Left hindlimb (tissue), 1 donor: Measurements from ENCODE around the gene PRDM7.
A peak's percentile ranks its signal among the peaks of the same experiment; 100 is the strongest.
"Not testable (repeated sequence)": the region's sequence is repeated elsewhere in the genome, so short reads cannot be mapped to it uniquely, and the experiment has no call there.

Source experiments
- DNase-seq: peaks from one replicate; pipeline ENCODE4 v3.0.0-alpha.2; 2018

The PRDM7 gene

DNA sequence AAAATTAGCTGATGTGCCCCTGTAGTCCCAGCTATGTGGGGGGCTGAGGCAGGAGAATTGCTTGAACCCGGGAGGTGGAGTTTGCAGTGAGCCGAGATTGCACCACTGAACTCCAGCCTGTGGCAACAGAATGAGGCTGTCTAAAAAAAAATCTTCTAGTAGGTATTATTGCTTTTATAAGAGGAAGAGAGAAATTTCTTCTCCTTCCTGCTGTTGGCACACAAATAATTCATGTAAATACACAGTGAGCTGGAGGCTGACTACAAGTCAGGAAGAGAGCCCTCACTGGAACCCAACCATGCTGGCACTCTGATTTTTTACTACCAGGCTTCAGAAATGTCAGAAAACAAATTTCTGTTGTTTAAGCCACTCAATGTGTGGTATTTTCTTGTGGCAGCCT is 6.7 kb downstream of the PRDM7 start:
- no peak for DNase-seq

DNA sequence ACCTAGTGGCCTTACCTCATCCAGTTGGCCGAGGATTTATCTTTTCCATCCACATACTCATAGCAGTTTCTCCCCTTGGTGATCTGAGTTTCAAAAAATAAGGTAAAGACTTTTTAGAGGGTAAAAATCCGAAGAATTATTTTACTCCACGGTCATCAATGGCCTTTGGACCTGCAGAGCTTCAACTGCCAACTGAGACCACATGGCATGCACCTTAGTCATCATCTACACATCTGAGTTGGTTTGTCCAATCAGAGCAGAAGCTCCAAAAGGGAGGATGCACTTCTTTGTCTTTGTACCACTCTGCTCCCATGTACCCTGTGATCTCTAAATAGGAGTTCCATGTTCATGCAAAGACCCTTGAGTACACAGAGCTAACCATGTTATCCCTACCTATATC is 15.7 kb downstream of the PRDM7 start:
- no peak for DNase-seq

DNA sequence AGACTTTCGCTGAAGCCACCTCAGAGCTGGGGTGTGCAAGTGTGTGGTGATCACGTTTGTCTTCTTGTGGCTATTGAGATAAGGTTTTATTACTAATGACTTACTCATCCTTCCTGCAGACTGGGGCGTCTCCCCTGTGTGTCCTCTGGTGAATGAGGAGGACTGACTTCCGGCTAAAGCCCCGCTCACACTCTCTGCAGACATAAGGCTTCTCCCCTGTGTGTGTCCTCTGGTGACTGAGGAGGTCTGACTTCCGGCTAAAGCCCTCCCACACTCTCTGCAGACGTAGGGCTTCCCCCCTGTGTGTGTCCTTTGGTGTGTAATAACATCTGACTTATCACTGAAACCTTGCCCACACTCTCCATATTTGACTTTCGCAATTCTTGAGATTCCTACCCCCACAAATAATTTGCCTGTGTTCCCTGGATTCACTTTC is 19.4 kb downstream of the PRDM7 start:
- DNase-seq, result no peak

DNA sequence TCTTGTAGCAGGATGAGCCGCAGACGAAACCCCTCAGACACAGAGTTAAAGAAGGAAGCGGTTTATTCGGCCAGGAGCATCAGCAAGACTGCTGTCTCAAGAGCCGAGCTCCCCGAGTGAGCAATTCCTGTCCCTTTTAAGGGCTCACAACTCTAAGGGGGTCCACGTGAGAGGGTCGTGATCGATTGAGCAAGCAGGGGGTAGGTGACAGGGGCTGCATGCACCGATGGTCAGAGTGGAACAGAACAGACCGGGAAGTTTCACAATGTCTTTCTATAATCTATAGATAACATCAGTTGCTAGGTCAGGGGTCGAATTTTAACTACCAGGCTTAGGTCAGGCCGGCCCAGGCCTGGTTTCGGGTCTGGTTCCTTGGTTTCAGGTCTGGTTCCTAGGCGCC is 20.6 kb downstream of the PRDM7 start:
- DNase-seq, result not testable (repeated sequence)

DNA sequence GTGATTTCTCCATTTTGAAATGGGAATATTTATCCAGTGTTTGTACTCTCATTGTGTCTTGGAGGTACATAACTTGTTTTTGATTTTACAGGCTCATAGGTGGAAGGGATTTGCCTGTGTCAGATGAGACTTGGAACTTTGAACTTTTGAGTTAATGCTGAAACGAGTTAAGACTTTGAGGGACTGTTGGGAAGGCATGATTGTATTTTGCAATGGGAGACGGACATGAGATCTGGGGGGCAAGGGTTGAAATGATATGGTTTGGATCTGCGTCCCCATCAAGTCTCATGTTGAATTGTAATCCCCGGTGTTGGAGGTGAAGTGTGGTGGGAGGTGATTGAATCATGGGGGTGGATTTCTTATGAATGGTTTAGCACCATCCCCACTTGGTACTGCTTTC is 21.8 kb downstream of the PRDM7 start:
- no peak for DNase-seq

DNA sequence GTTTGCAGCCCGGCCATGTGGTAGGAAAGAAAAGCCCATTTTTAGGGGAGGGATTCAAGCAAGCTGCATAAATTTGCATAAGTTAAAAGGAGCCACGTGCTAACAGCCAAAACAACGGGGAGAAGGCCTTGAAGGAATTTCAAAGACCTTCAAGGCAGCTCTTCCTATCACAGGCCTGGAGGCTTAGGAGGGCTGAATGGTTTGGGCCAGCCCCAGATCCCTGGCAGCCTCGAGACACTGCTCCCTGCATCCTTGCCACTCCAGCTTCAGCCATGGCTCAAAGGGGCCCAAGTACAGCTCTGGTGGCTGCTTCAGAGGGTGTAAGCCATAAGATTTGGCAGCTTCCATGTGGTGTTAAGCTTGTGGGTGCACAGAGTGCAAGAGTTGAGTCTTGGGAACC is 22.6 kb downstream of the PRDM7 start:
- DNase-seq, result no peak

DNA sequence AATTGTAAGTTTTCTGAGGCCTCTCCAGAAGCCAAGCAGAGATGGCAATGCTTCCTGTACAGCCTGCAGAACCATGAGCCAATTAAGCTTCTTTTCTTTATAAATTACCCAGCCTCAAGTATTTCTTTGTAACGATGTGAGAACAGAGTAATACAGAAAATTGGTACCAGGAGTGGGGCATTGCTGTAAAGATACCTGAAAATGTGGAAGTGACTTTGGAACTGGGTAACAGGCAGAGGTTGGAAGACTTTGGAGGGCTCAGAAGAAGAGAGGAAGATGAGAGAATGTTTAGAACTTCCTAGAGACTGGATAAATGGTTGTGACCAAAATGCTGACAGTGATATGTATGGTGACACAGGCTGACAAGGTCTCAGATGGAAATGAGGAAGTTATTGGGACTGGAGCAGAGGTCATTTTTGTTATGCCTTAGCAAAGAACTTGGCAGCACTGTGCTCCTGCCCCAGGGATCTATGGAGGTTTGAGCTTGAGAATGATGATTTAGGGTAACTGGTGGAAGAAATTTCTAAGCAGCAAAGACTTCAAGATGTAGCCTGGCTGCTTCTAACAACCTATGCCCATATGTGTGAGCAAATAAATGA is 23.1 kb downstream of the PRDM7 start:
- no peak for DNase-seq

DNA sequence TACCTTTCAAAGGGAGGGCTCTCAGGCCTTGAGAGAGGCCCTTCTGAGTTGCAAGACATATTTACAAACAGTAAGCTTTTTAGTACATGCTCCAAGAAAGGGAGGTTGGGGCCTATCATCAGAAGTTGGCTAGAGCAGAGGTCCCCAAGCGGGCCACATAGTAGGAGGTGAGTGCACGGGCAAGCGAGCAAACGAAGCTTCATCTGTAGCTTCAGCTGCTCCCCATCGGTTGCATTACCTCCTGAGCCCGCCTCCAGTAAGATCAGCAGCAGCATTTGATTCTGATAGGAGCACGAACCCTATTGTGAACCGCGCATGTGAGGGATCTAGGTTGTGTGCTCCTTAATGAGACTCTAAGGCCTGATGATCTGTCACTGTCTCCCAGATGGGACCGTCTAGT is 26.2 kb downstream of the PRDM7 start:
- DNase-seq, result no peak

DNA sequence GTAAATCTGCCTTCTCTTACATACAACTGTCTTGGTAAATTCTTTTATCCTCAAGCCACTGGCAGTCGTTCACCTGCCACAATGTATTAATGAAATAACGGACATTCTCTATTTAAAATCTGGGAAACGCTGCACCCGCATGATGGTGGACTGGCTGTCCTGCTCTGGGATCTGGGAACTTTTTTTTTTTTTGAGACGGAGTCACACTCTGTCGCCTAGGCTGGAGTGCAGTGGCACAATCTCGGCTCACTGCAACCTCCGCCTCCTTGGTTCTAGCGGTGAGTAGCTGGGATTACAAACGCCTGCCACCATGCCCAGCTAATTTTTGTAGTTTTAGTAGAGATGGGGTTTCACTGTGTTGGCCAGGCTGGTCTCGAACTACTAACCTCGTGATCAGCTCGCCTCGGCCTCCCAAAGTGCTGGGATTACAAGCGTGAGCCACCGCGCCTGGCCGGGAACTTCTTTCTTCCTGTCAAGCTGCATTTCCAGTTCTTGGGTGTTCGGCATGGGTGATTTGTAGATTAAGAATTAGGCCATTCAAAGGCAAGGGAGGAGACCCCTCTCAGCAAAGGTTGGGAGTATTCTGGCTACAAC is 28.3 kb downstream of the PRDM7 start:
- DNase-seq, result no peak

DNA sequence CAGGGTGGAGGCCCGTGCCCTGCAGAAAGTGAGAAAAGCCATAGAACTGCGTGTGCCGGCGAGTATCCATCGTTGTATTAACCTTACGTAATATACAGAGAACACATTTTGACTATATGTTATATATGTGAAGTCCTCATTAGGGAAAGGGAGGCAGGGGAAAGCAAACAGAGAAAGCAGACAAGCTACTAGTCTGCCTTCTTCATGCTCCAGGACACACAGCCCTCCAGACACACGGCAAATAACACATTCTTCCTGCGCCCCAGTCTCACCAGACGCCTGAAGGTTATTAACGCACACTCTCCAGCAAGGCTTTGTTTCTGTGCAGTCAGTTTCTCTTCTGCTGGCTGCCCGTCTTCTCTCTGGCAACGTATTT is 28.8 kb downstream of the PRDM7 start:
- no peak for DNase-seq

DNA sequence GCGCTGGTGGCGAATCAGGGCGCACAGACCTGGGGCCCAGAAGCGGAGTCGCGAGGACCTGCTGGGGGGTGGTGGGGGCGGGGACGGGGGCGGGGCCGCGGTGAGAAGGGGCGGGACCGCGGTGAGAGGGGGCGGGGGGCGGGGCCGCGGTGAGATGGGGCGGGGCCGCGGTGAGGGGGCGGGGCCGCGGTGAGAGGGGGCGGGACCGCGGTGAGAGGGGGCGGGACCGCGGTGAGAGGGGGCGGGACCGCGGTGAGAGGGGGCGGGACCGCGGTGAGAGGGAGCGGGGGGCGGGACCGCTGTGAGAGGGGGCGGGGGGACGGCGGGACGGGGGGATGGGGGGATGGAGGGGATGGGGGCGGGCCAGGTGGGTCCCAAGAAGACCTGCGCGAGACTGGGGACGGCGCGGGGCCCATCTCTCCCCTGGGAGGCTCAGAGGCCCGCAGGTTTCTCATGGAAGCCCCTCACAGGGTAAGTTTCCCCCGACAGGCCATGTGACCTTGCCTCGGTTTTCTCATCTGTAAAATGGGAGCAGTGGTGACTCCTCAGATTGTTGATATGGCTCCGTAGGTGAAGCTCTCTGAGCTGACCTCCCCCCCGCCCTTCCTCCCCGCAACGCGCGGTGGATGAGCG is 29.3 kb downstream of the PRDM7 start:
- DNase-seq, result no peak

DNA sequence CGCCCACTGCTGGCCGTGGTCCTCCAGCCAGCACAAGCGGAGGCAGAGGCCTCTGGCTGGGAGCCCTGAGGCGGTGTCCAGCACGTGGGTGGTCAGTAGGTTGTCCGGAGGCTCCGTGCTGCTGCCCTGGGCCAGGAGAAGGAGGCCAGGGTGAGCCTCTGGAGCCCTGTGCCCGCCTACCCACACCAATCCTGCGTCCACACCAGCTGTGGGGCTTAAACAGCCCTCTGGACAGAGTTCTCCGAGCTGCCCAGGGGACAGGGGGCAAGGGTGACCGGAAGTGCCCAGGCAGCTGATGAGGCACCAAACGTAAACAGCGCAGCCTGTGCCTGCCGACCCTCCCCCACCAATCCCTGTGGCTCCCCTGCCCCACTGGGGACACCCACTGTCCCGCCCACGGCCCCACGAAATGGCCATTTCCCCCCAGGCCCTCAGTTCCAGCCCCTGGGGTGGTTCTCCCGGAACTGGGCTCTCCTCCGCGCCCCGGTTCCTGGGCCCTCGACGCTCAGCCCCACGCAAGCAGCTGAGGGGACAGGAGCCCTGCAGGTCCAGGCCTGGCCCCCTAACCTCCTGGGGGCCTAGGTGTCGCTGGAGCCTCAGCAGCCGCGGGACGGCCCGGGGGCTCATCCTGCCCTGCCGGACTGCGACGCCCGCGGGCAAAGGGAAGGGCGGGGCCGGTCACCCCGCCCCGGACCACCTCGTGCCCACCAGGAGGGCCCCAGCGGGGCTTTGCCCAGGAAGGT is 30.0 kb downstream of the PRDM7 start:
- DNase-seq, result peak; percentile 80

DNA sequence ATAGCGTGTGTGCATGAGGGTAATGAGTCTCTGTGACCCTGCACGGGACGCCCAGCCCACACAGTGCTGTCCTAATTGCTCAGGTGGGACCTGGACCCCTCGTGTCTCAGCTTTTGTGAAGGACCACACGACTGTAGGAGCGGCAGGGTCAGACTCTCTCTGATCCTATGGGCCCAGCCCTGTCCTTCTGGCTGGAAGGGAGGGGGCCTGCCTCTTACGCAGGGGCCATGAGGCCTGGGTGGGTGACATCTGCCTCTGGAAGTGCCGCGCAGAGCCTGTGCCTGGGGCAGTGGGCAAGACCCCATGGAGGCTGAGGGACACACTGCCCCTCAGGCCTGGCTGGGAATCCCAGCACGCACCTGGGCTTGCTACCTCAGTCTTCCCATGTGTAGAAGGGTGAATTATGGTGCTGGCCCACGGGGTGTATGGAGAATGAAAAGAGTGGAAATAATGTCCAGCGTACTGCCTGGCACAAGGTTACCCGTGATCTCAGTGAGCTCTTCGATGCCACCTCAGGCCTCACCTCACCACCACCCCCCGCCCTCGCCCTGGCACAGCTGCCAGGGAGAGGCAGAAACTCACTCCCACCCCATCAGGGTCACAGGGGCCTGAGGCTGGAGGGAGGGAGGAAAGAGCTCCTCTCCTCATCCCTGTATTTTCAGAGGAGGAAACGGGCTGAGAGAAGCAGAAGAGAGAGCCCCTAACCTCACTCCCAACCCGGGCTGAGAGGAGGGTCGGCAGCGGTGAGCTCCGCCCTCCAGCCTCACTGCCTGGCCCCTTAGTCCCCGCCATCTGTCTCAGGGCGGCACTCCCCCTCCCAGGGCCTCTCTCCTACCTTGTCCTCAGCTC is 30.8 kb downstream of the PRDM7 start:
- no peak for DNase-seq

DNA sequence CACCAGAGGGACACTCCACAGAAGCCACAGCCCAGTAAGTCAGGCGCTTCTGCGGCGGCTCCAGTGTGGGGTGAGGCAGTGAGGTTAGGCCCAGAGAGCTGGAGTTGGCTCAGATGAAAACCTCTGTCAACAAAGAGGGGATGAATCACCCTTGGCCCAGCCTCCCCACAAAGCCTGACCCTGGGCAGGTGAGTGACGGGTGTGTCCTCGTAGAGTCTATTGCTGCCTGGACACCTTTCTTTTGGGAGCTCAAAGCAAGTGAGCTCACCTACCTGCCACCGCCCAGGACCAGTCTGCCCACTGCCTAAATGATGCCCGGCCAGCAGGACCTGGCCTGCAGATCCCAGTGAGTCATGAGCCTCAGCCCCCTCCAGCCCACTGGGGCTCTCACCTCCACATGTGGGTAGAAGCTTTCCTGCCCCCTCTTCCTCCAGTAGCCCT is 33.0 kb downstream of the PRDM7 start:
- DNase-seq, result no peak

DNA sequence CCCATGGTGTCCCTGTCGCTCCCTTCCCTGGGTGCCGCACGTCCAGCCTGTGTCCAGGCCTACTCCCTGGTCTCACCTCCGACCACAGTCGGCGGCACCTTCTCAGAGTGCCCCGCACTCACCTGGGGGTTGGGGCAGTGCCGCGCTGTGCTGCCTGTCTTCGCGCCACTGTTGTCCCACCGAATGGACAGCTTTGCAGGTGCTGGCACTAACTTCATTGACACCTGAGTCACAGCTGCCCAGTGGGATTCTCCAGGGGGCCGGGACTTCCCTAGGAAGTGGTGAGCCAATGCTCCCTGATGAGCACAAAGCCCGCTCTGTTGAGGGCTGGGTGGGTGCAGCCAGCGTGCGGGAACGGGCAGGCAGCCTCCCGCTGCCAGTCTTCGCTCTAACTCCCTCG is 33.6 kb downstream of the PRDM7 start:
- DNase-seq, result no peak

DNA sequence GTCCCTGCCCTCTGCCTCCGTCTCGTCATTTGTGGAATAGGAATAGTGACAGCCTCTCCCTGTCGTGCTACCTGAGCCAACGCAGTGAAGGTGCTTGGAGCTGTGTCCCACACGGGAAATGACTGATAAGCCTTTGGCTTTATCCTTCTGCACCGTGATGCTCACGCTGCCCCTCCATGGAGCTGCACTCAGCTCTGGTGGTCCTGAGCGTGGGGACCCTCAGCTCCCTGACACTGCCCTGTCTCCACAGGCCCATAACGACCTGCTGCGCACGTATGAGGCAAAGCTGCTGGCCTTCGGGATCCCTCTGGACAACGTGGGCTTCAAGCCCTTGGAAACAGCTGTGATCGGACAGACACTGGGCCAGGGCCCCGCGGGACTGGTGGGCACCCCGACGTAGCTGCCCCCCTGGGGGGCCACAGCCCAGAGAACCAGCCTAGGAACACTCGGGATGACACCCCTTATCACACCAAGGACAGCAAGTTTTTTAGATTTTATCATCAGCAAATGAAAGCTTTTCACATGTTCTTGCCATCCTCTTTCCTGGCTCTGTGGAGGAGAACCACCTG is 34.1 kb downstream of the PRDM7 start:
- no peak for DNase-seq

DNA sequence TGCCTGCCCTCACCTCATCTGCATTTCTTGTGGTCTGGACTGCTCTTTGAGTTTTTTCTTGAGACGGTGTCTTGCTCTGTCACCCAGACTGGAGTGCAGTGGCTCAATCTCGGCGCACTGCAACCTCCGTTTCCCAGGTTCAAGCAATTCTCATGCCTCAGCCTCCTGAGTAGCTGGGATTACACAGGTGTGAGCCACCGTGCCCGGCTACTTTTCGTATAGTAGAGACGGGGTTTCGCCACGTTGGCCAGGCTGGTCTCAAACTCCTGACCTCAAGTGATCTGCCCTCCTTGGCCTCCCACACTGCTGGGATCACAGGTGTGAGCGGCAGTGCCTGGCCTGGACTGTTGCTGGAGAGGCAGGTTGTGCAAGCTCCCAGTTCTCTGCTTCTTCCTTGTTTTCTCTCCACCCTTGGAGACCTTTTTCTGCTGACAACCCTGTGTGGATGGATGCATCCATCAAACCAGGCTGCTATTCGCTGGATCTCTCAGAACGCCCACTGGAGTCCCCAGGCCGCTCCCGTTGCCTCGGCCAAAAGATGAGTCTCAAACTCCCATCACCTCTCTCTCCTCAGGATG is 35.1 kb downstream of the PRDM7 start:
- no peak for DNase-seq

DNA sequence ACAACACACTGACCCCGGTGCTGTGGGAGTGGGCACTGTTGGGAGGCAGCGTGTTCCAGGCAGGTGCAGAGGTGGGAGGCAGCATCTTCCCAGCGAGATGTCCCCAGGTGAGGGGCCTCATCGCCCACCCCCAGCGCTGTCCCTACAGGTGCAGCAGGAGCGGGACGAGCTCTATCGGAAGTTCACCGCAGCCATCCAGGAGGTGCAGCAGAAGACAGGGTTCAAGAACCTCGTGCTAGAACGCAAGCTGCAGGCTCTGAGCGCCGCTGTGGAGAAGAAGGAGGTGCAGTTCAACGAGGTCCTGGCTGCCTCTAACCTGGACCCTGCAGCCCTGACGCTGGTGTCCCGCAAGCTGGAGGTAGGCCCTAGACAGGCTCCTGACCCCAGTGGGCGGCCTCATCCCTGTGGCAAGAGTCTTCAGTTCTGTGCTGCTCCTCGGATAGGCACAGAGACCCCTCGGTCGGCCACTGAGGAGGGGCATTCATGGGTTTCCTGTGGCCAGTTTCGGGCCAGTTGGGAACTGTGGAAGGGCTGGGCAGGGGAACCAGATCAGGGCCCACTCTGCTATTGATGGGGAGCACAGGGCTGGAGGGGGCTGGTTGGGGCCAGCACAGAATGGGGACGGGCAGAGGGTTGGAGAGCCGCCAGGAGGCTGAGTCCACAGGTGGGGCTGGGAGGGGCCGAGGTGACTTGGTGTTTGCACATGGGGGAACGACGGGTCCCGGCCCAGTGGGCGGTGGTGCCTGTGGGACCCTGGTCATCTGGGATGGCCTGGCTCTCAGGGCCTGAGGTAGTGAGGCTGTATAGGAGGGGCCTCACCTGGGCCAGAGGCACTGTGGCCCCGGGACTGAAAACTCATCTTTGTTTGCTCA is 36.7 kb downstream of the PRDM7 start:
- no peak for DNase-seq

DNA sequence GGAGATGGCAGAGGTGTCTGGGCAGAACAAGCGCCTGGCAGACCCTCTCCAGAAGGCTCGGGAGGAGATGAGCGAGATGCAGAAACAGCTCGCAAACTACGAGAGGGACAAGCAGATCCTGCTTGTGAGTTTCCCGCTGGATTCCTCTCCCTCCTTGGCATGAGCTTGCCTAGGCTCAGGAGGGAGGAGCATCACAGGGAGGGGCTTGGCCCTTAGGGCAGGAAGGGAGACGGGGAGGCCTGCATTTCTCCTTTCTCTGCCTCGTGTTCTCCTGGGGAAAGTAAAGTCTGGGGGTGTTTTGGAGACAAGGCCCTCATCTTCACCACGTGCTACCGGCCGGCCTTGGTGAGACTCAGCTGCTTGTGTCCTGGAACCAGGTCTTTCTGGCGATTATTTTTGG is 39.9 kb downstream of the PRDM7 start:
- no peak for DNase-seq

DNA sequence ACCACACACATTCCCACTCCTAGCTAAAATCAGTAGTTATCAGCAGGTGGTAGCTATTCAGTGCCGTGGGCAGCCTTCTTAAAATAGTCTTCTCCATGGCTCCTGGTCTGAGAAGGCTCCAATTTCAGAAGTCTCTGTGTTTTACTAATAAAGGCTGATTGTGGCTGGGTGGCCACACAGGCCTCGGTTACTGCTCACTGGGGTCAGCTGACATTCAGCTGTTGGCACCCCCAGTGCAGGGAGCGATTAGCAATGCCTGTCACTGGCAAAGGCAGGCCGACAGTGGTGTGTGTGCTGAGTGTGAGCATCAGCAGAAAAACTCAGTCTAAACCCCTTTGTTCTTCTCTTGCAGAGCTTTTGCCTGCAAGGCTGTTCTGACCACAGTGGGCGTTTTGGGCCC is 41.2 kb downstream of the PRDM7 start:
- no peak for DNase-seq

DNA sequence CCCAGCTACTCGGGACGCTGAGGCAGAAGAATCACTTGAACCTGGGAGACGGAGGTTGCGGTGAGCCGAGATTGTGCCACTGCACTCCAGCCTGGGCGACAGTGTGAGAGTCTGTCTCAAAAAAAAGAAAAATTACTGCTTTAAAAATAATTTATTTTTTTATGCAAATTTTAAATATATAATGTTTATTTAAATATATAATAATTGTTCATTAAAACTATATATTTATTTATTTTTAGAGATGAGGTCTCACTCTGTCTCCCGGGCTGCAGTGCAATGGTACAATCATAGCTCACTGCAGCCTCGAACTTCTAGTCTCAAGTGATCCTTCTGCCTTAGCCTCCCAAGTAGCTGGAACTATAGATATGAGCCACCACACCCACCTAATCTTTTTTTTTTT is 42.6 kb downstream of the PRDM7 start:
- DNase-seq, result no peak
